Skin epidermis (tissue), 12 donors: ENCODE results near the gene ANKRD39.
A peak's percentile ranks its signal among the peaks of the same experiment; 100 is the strongest.

ENCODE experiments used
- H3K27ac ChIP-seq, 21 experiments: fragments of 200-600 bp; sonication (generic) in 11 of 21; one replicate each; pipeline ENCODE4 v1.5.0; 2020; ENCODE audit warnings: mild to moderate bottlenecking in 3 of 21, inconsistent platforms in 2 of 21, moderate library complexity in 2 of 21
- H3K4me3 ChIP-seq, 7 experiments: fragments of 200-600 bp; sonication (generic) in 2 of 7; one replicate each; pipeline ENCODE4 v1.5.0; 2020; ENCODE audit warnings: inconsistent platforms in 2 of 7, mild to moderate bottlenecking in 2 of 7, moderate library complexity in 1 of 7

The ANKRD39 gene

DNA sequence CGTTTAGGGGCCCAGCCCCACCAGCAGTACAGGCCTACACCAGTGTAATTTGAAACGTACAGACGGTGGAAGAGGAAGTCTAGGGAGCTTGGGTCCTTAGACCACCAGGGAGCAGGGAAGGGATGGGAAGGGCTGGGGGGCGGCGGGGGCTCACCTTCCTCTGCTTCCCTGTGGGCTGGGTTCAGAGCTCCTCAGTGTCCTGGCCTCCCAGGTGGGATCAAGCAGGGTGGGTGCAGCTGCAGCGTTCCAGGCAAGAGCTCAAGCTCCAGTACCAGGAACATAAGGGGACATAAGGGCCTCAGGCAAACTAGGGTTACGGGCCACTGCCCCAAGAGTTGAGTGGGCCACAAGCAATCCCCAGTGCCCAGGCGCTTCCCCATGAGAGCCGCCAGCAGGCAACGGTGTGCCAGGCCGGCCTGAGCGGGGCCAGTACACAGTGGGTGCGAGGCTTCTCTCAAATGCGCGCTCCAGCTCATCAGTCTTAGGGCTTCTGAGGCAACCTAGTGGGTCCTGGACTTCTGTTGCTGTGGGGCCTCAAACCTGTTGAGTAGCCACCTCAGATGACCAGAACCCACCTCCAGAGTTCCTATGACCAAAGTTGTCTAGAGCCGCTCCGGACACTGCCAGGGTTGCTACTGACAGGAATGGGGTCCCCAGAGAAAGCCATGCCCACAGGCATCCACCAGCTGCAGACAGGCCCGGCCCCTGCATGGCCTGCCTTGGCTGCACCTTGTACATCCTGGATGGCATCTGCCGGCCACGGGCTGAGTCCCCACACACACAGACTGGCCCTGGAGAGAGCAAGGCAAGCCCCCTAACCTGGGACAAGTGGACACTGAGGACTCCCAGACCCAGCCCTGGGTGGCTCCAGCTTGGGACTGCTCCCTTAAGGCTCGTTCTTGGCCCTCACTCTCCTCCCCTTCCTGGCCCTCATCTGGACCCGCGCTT, 19.2 kb downstream of the ANKRD39 start:
- peak overlapping the region in 1 of 7 experiments; percentile 24 for H3K4me3 ChIP-seq
- peak overlapping the region in 8 of 21 experiments; percentile 6 to 67 (median 43) for H3K27ac ChIP-seq

DNA sequence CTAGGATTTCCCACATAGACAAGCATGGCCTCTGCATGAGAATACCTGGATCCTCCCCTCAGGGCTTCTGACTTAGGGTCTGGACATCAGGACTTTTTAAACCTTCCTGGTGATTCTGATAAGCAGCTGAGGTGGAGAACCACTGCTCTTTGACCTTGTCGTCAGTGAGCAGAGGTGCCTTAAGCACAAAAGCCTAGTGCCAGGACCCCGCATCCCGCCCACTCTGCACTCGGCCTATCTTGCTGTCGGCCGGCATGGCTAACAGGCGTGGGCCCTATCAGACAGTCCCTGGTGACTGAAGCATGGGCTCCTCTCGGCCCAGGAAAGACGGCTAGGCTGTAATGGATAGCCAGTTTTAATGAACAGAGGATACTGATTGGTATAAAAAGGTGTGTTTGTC, 20.2 kb downstream of the ANKRD39 start:
- Histone ChIP-seq H3K27ac (no peak overlapping the region), H3K4me3 (no peak overlapping the region)

DNA sequence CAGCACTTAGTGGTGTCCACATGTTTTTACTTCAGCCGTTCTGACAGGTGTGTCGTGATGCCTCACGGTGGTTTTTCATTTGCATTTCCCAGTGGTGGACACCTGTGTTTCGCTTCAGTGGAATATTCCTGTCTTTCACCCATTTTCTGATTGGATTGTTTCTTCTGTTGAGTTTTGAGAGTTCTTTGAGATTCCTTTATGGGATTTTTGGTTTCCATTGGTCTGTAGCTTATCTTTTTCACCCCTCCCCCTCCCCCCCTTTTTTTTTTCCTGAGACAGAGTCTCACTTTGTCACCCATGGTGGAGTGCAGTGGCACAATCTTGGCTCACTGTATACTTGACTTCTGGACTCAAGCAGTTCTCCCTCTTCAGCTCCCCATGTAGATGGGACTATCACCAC, 22.0 kb downstream of the ANKRD39 start:
- H3K4me3 ChIP-seq, result no peak overlapping the region

DNA sequence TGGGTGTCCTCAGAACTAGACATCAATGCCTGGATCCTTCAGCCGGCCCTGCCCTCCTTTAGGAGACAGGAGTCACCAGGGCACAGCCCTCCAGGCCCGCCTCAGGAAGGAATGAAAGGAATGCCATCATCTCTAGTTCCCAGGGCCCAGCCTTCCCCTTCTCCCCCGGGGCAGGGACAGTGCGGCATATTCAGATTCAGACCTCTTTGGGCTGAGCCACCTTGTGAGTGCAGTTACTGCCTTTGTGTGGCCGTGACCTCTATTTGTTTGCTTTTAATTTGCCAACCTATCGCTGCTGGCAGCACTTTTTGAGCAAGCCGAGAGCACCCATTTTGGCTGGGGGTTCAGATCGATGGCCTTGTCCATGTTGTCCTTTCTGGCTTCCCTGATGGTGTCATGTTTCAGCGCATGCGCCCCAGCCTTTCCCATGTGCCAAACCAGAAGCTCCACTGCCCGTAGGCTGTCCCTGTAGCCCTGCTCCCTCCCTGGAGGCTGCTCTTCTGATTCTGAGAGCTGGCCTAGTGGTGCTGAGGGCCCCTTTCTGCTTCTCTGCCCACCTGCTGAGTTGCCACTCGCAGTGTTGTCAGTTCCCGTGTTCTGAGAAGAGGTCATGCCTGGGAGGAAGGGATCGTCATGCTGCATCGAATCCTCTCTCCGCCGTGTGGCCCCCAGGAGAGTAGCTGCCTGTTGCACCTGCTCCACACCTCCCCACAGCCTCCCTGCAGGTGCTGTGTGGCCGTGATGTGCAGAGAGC, 24.9 kb downstream of the ANKRD39 start:
- Histone ChIP-seq H3K27ac (peak overlapping the region in 3 of 21 experiments; percentile 0 to 20 (median 4)), H3K4me3 (no peak overlapping the region)

More for the DNA sequence above, 22.0 kb downstream of the ANKRD39 start:
- H3K27ac ChIP-seq, result no peak overlapping the region

DNA sequence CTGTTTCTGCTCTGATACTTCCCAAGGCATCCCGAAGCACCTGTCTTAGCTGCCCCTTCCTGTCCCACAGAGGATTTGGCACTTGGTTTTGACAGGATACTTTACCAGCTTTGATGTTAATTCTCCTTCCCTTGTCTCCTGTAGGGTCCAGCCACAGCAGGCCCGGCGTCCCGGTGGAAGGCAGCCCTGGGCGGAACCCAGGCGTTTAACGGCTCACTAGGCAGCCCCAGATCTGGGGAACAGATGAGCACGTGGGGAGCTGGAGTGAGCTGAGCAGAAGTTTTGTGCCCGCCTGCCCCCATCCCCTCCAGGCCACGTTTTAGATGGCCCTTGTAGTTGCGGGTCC, 25.4 kb downstream of the ANKRD39 start:
- H3K27ac ChIP-seq, result peak overlapping the region in 1 of 21 experiments; percentile 20
- H3K4me3 ChIP-seq, result no peak overlapping the region

DNA sequence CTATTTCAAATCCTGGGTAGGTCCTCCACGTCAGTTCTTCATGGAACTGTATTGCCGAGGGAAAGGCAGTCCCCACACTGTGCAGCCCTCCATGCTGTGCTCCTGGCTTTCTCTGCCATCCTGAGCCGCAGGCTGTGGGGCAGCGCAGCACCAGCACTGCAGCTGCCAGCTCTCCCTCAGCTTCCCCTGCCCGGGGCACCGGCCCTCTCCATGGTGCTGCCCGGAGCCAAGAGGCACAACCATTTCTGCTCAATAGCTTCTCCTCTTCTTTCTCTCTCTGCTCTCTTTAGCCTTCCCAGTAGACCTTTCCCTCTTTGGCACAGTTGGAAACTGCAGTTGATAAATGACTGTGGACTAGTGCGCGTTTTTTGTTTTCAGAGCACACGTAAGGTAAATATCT, 26.1 kb downstream of the ANKRD39 start:
- Histone ChIP-seq H3K27ac (no peak overlapping the region), H3K4me3 (no peak overlapping the region)

DNA sequence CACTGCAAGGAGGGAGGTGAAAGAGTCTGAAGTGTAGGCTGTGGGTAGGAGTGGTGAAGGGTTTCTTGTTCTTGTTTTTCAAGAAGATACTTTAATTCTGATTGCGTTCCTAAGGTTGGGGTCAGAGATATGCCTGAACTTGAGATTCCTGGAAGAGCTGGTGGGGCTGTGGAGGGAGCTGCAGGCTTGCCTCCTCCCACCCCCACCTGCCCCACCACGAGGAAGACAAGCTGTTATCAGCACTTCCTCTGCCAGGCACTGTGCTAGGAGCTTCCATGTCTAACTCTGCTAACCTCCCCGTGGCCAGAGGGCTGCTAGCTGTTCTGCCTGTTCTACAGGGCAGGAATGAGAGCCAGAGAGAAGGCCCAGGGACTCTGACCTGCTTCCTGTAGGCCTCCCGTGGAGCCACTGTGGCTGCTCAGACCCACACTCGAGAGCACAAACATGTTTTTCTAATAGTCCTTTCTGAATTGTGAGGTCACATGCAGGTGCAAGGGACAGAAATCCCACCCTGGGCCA, 27.7 kb downstream of the ANKRD39 start:
- Histone ChIP-seq H3K4me3 (no peak overlapping the region), H3K27ac (peak overlapping the region in 1 of 21 experiments; percentile 2)

DNA sequence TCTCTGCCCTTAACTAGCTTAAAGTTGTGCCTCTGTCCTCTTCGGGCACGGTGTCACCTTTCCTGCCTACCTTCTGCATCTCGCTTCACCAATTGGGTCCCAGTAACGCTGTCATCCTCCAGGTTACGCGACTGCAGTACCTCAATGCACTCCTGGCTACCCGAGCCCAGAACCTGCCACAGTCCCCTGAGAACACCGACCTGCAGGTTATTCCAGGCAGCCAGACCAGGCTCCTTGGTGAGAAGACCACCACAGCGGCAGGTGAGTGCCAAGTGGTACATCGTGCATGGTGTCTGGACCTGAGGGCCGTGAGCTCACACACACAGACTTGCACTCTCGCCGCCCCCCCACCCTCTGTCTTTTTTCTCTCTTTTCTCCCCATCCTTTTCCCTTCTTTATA, 28.9 kb downstream of the ANKRD39 start:
- H3K4me3 ChIP-seq, result no peak overlapping the region
- H3K27ac ChIP-seq, result no peak overlapping the region

DNA sequence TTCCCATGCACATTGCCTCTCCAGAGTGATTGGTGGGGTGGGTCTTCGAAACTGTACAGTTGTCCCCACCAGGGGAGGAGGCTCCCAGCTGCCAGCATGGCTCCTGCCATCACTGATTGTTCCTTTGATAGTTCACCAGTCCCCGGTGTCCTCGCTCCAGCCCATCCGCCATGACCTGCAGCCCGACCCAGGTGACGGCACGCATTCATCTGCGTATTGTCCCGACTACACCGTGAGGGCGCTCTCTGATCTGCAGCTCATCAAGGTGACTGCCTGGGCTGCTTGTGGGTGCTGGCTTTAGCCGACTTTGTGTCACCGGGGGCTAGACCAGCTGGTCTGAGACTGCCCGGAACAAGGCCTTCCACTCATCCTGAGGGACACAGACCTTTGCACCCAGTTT, 29.4 kb downstream of the ANKRD39 start:
- H3K27ac ChIP-seq, result no peak overlapping the region
- H3K4me3 ChIP-seq, result no peak overlapping the region

DNA sequence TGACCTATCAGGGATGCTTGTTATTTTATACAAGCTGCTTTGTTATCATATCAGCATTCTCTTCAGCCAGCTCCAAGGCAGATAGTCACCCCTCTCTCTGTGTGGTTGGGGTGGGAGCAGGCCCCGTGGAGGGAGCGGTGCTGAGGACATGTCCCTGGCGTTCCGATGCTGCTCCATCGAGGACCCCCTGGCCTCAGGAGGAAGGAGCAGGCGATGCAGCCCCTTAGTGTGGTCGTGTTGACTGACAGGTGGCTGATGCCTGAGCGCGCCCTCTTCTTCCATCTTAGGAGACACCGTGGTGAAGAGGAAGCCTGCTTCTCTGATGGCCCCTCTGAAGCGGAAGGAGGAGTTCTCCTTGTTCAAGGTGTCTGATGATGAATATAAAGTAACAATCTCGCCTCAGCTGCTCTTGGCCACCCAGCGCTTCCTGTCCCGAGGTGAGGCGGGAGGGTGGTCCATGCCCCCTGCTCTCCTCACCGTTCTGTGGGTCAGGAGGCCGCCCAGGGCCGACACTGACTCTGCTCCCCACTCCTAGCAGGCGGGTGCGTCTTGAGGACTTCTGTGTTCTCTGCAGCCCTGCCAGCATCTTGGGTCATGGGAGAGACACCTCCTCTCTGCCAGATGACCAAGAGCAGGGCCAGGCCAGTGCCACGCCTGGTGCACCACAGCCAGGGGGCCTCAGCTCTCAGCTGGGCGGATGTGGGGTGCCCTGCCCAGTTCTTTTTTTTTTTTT, 31.1 kb downstream of the ANKRD39 start:
- Histone ChIP-seq H3K27ac (no peak overlapping the region), H3K4me3 (no peak overlapping the region)

DNA sequence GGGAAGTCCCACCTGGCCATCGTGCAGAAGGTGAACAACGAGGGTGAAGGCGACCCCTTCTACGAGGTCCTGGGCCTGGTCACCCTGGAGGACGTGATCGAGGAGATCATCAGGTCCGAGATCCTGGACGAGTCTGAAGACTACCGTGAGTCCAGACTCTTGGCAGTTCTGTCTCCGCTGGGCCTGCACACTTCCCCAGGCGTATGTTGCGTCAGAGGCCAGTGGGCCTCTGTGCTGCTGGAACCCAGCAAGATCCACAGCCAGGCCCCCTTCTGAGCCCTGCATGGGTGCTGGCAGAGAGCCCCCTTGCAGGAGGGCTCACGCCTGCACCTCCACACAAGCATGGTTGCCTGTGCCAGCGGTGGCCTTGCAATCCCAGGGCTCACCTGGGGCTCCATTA, 32.8 kb downstream of the ANKRD39 start:
- no peak overlapping the region for H3K4me3 ChIP-seq
- no peak overlapping the region for H3K27ac ChIP-seq

DNA sequence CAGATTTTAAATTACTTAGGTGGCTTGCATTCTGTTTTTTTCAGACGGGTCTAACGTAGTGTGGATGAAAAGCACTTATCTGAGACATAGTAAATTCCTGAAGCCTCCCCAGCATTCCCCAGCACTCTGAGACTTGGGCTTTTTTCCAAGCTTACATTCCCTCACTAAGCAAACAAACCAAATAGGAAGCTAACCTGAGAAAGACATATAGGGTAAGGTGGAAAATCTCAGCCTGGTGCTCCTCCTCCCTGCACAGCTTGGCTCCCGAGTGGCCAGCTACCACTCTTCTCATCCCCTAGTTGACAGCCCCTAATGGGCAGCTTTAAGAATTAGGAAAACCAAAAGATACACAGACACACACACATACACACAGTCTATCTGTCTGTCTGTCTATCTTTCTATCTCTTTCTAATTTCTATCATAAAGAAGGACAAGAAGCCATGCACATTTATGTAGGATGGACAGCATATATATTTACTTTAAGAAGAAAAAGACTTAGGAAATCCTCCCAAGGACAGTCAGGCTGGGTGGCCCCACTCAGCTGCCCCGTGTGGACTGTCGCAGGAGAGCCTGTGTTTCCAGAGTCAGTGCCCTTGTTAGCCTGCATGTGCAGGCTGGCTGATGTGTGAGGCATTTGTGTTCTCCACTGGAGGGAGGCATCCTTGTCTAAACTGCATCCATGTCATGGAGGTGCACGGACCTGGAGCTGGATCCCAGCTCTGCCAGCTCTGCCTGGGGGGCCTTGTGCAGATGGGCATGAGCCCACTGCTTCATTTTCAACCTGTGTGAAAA, 33.5 kb downstream of the ANKRD39 start:
- no peak overlapping the region for H3K4me3 ChIP-seq
- no peak overlapping the region for H3K27ac ChIP-seq

DNA sequence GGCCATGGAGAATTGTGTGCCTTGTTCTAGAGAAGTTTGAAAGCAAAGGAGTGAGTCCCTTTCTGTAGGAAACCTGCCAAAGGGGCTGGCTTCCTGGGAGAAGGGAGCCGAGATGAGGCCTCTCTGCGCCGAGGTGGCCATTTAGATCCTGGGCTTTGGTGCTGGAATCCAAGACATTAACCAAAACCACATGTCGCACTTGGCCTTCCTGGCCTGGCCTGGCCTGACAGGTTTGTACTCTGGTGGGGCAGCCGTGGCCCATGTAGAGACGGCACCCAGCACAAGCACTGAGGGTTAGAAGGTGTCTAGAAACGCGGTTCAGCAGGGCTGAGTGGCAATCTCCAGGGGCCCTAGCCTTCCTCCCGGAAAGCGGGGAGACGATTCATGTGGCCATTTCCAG, 34.6 kb downstream of the ANKRD39 start:
- Histone ChIP-seq H3K27ac (no peak overlapping the region), H3K4me3 (no peak overlapping the region)

DNA sequence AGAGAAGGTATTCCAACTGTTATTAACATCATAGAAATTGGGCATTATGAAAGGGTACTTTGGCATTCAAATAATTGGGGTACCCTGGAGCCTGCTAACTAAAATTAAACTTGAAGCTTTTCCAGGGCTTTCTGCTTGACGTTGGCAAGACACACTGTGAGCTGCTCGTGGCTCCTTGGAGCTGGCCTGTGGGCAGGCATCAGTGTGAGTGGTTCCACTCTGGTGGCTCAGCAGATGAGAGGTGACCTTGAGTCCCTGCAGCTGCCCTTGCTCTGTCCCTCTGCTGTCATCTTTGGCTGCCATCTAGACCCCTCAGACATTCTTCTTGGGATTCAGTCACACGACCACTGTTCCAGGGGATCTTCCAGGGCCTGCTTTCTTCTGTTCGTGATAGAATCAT, 35.0 kb downstream of the ANKRD39 start:
- H3K27ac ChIP-seq, result no peak overlapping the region
- no peak overlapping the region for H3K4me3 ChIP-seq

DNA sequence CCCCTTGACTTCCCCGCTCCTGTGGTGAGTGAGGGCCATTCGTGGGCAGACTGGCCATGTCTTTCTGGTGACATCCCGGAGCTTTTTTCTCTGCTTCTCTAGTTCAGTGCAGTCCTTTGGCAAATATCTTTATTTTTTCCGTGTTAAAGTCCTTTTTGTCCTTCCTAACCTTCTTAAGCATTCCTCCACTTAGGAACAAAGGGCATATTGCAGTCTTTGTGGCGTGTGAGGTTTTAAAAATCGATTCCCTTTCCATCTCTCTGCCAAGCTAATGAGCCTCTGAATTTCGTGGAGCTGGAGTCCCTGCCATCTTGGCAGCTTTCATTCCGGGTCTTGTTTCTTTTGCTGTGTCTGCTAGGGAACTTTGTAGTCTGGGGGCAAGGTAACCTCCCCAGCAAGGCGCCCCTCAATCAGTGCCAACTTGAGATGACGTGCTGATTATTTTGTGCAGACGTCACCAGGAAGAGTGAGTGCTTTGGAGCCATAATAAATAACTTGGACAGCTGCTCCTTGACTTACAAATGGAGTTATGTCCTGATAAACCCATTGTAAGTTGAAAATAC, 36.6 kb downstream of the ANKRD39 start:
- H3K4me3 ChIP-seq, result no peak overlapping the region
- H3K27ac ChIP-seq, result peak overlapping the region in 1 of 21 experiments; percentile 22

DNA sequence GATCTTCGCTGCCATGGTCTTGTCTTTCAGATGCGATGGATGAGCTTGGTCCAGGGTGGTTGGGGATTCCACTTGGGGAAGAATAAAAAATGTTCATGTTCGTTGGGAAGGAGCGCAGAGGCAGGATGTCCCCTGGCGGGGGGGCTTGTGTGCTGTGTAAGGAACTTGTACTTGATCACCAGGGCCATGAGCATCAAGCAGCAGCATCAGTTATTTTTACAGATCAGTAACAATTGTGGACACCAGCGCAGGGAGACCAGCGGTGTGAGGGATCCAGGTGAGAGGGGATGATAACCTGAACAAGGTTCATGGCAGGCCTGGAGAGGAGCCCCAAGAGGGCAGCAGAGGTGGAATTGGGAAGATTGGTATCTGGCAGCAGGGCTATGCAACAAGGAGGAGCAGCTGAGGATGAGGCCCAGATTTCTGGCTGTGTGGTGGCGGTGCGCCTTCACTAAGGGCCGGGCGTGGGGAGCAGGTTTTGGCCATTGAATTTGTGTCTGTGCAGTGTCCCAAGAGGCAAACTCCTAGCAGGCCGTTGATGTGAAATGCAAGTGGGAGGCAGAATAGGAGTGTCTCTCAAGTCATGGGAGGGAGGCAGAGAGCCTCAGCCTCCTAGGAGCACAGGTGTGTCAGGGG, 37.8 kb downstream of the ANKRD39 start:
- H3K27ac ChIP-seq, result no peak overlapping the region
- no peak overlapping the region for H3K4me3 ChIP-seq

DNA sequence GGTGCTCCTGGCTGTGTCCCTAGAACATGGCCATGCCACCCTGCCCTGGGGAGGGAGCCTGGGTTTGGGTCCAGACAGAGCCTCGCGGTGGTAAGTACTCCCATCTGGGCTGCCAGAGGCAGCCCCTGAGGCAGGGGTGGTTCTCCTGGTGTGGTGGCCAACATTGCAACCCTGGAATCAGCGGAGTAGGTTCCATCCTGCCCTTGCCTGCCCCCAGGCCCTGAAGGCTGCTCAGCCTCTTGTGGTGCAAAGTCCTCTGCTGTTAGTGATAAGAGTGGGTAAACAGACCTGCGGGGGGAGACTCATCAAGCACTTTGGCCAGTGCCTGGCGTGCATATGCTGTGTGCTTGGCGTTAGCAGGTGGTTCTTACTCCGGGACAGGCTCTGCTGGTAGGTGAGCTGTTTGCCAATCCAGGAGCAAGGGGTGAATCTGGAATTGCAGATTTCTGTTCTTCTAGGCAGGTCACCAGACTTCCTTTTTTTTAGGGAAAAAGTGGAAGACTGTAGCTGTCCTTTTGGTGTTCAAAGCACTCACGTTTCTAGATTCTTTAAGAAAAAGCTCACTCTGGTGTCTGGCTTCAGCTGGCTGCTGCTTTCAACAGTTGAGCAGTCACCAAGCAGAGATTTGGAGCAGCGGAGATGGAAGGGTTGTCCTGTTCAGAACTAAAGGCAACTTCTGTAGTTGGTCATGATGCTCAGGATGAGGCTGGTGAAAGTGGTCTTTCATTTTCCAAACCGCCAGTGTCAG, 38.5 kb downstream of the ANKRD39 start:
- no peak overlapping the region for H3K27ac ChIP-seq

DNA sequence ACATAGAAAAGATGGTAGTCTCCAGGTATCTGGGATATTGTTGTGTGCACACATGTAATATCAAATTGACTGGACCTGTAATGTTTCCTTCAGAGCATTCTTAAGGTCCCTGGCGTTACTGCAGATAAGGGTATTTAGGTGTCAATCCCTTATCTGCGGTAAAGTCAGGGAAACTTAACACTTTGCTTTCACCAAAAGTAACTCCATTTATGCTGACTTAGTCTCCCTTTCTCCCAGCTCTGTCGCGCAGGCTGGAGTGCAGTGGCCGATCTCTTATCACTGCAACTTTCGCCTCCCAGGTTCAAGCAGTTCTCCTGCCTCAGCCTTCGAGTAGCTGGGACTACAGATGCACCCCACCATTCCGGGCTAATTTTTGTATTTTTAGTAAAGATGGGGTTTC, 39.9 kb downstream of the ANKRD39 start:
- no peak overlapping the region for H3K27ac ChIP-seq
- H3K4me3 ChIP-seq, result peak overlapping the region in 2 of 7 experiments; percentile 82 to 84

More for the DNA sequence above, 38.5 kb downstream of the ANKRD39 start:
- no peak overlapping the region for H3K4me3 ChIP-seq
